Psoas muscle (tissue), 8 donors: ENCODE measurements around the gene ANAPC5. TPM values are rescaled to one million over a fixed set of nuclear protein-coding genes. Genes with fewer than 3 reads are reported as not detected.

ENCODE experiments used
- ATAC-seq, 4 donors: fragments of 200-7000 bp; cut with Tn5 transposase; one replicate each; pipeline ENCODE4 v1.9.1; 2020; ENCODE audit warnings: moderate library complexity in 3 of 4, mild to moderate bottlenecking in 2 of 4
- DNase-seq, 2 donors: peaks; one replicate each; pipeline ENCODE4 v3.0.0-alpha.2; 2020
- H3K27ac ChIP-seq: fragments of 200-600 bp; one replicate; pipeline ENCODE4 v1.8.0; 2022
- H3K27me3 ChIP-seq, 3 donors: fragments of 200-600 bp in 1 of 3; one replicate each; pipeline versions ENCODE4 v1.6.1 to v1.8.0; 2013 to 2022; ENCODE audit warnings: low read length in 2 of 3, mild to moderate bottlenecking in 2 of 3, moderate library complexity in 1 of 3; ENCODE audit not compliant: insufficient read depth in 3 of 3
- H3K36me3 ChIP-seq, 2 donors: fragments of 200-600 bp in 1 of 2; one replicate each; pipeline versions ENCODE4 v1.6.1 to v1.8.0; 2013 to 2022; ENCODE audit warnings: low read depth in 1 of 2, mild to moderate bottlenecking in 1 of 2, moderate library complexity in 1 of 2; ENCODE audit not compliant: insufficient read depth in 1 of 2
- H3K4me1 ChIP-seq: fragments of 200-600 bp; one replicate; pipeline ENCODE4 v1.8.0; 2022
- H3K4me3 ChIP-seq: fragments of 200-600 bp; one replicate; pipeline ENCODE4 v1.8.0; 2022; ENCODE audit warnings: mild to moderate bottlenecking
- H3K9me3 ChIP-seq: fragments of 200-600 bp; one replicate; pipeline ENCODE4 v1.8.0; 2022
- WGBS, 3 donors: extraction: QIAGEN DNeasy Blood & Tissue Kit; methylation state at CpG; one replicate each; pipeline versions ENCODE4 v1.1.6 to v1.1.7; 2013; 5-methylcytosine and 5-hydroxymethylcytosine counted together
- intact Hi-C, 2 donors: fragments of 100-400 bp; cut with DNase I; formaldehyde crosslinking; loops; one replicate each; pipeline versions ENCODE4 v1.11.0 to v1.14.2; 2022
- polyA plus RNA-seq, 3 donors: library from polyadenylated mRNA; stranded (reverse); fragments of 200-250 nt; gene quantifications; one replicate each; pipeline ENCODE4 v1.2.3, GENCODE V29; 2013
- total RNA-seq, 4 donors: library from RNA; stranded (reverse); fragmentation: NEBNext Ultra II Directional in 2 of 4; extraction: Animal tissue kit (Norgen Biotek cat#: 25700) in 2 of 4; gene quantifications; one replicate each; pipeline versions ENCODE4 v1.2.1 to v1.2.4, GENCODE V29; 2021 to 2023
- TF ChIP-seq, protein P1 (sequence below): fragments of 200-600 bp; IDR thresholded peaks from one replicate; pipeline ENCODE4 v1.8.0; 2022; ENCODE audit warnings: antibody characterized with exemption
- donor health status: healthy with polysubstance abuse.
- donor health status: DM: no; HTN: no; CAD: no; lungs with moderate emphysema.
- donor health status: Bipolar disorder and iron deficiency.
- donor health status: healthy.
- donor health status: DM: yes; HTN: yes; CAD: no.
- donor health status: DM: no; HTN: no; CAD: no.
- donor health status: DM: no; HTN: no; CAD: no.
- donor health status: DM: yes; HTN: yes; CAD: no.

The ANAPC5 gene
- total and polyA plus RNA-seq, 7 donors, result 47.1 to 120 (median 70.8) TPM

DNA sequence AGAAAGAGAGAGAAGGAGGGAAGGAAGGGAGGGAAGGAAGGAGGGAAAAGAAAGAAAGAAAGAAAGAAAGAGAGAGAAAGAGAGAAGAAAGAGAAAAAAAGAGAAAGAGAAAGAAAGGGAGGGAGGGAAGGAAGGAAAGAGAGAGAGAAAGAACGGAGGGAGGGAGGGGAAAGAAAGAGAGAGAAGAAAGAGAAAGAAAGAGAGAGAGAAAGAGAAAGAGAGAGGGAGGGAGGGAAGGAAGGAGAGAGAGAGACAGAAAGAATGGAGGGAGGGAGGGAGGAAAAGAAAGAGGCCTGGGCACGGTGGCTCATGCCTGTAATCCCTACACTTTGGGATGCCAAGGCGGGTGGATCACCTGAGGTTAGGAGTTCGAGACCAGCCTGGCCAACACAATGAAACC lies 5.1 kb upstream of the ANAPC5 start:
- intact Hi-C loops, result no loop called here
- 67 to 68% (median 67%) methylated on average over 4 of the region's 4 CpGs for WGBS, 3 donors
- H3K9me3 ChIP-seq, result no peaks in the 10 kb centered on the region
- DNase-seq, result no peak
- TF ChIP-seq, protein P1, sequence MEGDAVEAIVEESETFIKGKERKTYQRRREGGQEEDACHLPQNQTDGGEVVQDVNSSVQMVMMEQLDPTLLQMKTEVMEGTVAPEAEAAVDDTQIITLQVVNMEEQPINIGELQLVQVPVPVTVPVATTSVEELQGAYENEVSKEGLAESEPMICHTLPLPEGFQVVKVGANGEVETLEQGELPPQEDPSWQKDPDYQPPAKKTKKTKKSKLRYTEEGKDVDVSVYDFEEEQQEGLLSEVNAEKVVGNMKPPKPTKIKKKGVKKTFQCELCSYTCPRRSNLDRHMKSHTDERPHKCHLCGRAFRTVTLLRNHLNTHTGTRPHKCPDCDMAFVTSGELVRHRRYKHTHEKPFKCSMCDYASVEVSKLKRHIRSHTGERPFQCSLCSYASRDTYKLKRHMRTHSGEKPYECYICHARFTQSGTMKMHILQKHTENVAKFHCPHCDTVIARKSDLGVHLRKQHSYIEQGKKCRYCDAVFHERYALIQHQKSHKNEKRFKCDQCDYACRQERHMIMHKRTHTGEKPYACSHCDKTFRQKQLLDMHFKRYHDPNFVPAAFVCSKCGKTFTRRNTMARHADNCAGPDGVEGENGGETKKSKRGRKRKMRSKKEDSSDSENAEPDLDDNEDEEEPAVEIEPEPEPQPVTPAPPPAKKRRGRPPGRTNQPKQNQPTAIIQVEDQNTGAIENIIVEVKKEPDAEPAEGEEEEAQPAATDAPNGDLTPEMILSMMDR, result no peak
- H3K36me3 ChIP-seq, result no peaks in the 10 kb centered on the region
- no peaks in the 10 kb centered on the region for H3K27me3 ChIP-seq
- H3K4me3 ChIP-seq, result no peak overlapping the region
- H3K4me1 ChIP-seq, result peaks cover 8% of the 10 kb centered on the region
- no peak overlapping the region for H3K27ac ChIP-seq
- ATAC-seq, result no peak

DNA sequence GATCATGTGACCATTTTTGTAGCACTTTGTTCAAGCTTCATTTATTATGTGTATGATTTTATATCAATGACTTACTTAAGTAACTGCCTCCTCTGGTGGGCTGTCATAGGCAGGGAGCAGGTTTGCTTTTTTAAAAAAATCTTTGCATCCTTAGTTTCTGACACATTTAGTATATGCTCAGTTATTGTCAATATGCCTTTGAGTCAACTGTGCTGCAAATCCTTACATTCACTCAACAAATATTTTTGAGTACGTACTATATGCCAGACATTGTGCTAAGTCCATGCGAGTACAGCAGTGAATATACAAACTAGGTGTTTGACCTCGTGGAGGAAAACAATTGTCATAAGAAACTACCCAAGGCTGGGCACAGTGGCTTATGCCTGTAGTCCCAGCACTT lies 4.4 kb upstream of the ANAPC5 start:
- peaks cover 8% of the 10 kb centered on the region for H3K4me1 ChIP-seq
- no peaks in the 10 kb centered on the region for H3K27me3 ChIP-seq
- no peaks in the 10 kb centered on the region for H3K9me3 ChIP-seq
- no peak for ATAC-seq
- WGBS, 3 donors, result 81 to 83% (median 81%) methylated on average over 3 of the region's 3 CpGs
- TF ChIP-seq, protein P1, result no peak
- DNase-seq, result no peak
- H3K36me3 ChIP-seq, result no peaks in the 10 kb centered on the region
- no peak overlapping the region for H3K27ac ChIP-seq
- no peak overlapping the region for H3K4me3 ChIP-seq
- intact Hi-C loops, result no loop called here

DNA sequence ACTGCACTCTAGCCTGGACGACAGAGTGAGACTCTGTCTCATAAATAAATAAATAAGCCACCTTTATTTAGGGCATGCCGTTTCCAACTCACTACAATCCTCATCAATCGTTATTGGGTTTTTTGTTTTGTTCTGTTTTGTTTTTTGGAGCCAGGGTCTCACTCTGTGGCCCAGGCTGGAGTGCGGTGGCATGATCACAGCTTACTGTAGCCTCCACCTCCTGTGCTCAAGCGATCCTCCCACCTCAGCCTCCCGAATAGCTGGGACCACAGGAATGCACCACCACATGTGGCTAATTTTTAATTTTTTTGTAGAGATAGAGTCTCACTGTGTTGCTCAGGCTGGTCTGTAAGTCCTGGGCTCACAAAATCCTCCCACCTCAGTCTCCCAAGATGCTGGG lies 3.6 kb upstream of the ANAPC5 start:
- peaks cover 15% of the 10 kb centered on the region for H3K4me1 ChIP-seq
- H3K27me3 ChIP-seq, result no peaks in the 10 kb centered on the region
- no peak for DNase-seq
- intact Hi-C loops, result no loop called here
- H3K27ac ChIP-seq, result no peak overlapping the region
- no peaks in the 10 kb centered on the region for H3K9me3 ChIP-seq
- H3K4me3 ChIP-seq, result no peak overlapping the region
- no peaks in the 10 kb centered on the region for H3K36me3 ChIP-seq
- TF ChIP-seq, protein P1, result no peak
- no peak for ATAC-seq
- WGBS, 3 donors, result 87 to 90% (median 88%) methylated on average over 6 of the region's 6 CpGs

DNA sequence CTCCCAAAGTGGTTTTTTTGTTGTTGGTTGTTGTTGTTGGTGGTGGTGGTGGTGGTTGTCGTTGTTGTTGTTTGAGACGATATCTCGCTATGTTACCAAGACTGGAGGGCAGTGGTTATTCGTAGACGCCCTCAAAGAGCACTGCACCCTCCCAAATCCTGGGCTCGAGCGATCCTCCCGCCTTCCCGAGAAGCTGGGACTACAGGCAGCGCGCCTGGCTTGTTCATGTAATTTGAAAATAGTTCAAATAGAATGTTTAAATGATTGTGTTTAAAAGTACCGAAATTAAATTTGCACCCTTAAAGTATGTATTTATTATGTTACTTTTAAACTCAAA lies 439 bp upstream of the ANAPC5 start:
- H3K27ac ChIP-seq, result peak overlapping the region; percentile 86
- intact Hi-C loops, result loop anchor here (2.0 to 5.0 kb wide), 3 partner anchors 45 to 55 kb away; partner anchors contain the start of genes CAMKK2 (in 1 of the 2) and RNF34 (in 1 of the 2)
- DNase-seq (no peak), ATAC-seq (peak; percentile 47 to 63 (median 50))
- H3K9me3 ChIP-seq, result no peaks in the 10 kb centered on the region
- no peaks in the 10 kb centered on the region for H3K27me3 ChIP-seq
- 0 to 2% (median 1%) methylated on average over 11 to 12 of the region's 12 CpGs for WGBS, 3 donors
- H3K36me3 ChIP-seq, result peaks cover 0 to 10% of the 10 kb centered on the region in 2 donors
- TF ChIP-seq, protein P1, result no peak
- H3K4me1 ChIP-seq, result peaks cover 23% of the 10 kb centered on the region
- H3K4me3 ChIP-seq, result peak overlapping the region; percentile 83

DNA sequence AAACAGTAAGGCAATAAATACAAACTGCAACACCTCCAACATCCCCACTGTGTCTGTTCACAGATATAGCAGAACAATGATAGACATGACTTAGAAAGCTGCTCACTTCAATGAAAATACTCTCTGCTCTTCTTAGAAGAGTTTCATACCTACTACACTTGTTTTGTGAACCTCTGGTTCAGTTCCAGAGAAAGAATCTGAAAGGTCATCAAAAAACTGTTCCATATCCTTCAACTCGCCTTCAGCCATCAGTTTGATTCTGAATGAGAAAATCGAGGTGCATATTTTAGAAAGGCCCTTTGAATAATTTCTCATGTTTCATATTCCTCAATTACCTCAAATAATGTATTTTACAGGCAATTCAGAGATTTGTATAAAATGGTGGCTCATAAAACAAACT lies 5.5 kb downstream of the ANAPC5 start:
- Histone ChIP-seq H3K27me3 (no peaks in the 10 kb centered on the region), H3K4me3 (no peak overlapping the region), H3K9me3 (no peaks in the 10 kb centered on the region), H3K36me3 (peaks cover 10 to 69% of the 10 kb centered on the region in 2 donors), H3K27ac (no peak overlapping the region), H3K4me1 (peaks cover 15% of the 10 kb centered on the region)
- ATAC-seq, result no peak
- WGBS, 3 donors, result 76 to 91% (median 77%) methylated on average over 2 of the region's 2 CpGs
- DNase-seq, result no peak
- TF ChIP-seq, protein P1, result no peak
- intact Hi-C loops, result no loop called here
